IMR-90 (cell line): Measurements from ENCODE around the gene GABRB1. TPM values are rescaled to one million over a fixed set of nuclear protein-coding genes. Genes with fewer than 3 reads are reported as not detected.

Source experiments
- ATAC-seq: fragments of 200-7000 bp; cut with Tn5 transposase; 2 replicates; pipeline ENCODE4 v1.9.1; 2020; ENCODE audit warnings: low read depth, mild to moderate bottlenecking, moderate library complexity
- BruUV-seq: library from RNA; stranded (reverse); fragments of 400-500 nt; replicated peaks from 2 replicates; lab custom pipeline; 2021; lab: Mats Ljungman, UMichigan
- CTCF ChIA-PET: fragments of 300-600 bp; formaldehyde crosslinking; extraction: SDS; loops from one replicate; lab custom pipeline; 2021; ENCODE audit warnings: antibody characterized with exemption; lab: Yijun Ruan, JAX
- POLR2A ChIA-PET: fragments of 300-600 bp; sonication (Branson Sonifier 250); formaldehyde crosslinking; loops from one replicate; lab custom pipeline; 2022; ENCODE audit warnings: antibody characterized with exemption; ENCODE audit not compliant: unreplicated experiment; lab: Charles Lee
- DNase-seq: peaks from one replicate; pipeline ENCODE4 v3.0.0; 2013
- H2AFZ ChIP-seq: replicated peaks from 2 replicates; pipeline ENCODE3; 2013; ENCODE audit warnings: low read length, mild to moderate bottlenecking; ENCODE audit not compliant: poor library complexity
- H2AK5ac ChIP-seq: 2 replicates; pipeline ENCODE4 v1.6.1; 2013; ENCODE audit warnings: low read depth, low read length, inconsistent platforms
- H2AK9ac ChIP-seq: replicated peaks from 2 replicates; pipeline ENCODE3; 2013; ENCODE audit warnings: mild to moderate bottlenecking, low read depth, low read length, moderate library complexity; ENCODE audit not compliant: poor library complexity
- H2BK120ac ChIP-seq: 2 replicates; pipeline ENCODE4 v1.6.1; 2013; ENCODE audit warnings: low read depth, low read length, inconsistent platforms
- H2BK15ac ChIP-seq: 3 replicates; pipeline ENCODE4 v1.6.1; 2013; ENCODE audit warnings: low read depth, low read length, inconsistent platforms
- H2BK20ac ChIP-seq: 2 replicates; pipeline ENCODE4 v1.6.1; 2013; ENCODE audit warnings: low read depth, mild to moderate bottlenecking, inconsistent platforms, low read length, moderate library complexity
- H2BK5ac ChIP-seq: 2 replicates; pipeline ENCODE4 v1.6.1; 2013; ENCODE audit warnings: mild to moderate bottlenecking, low read depth, low read length, inconsistent platforms; ENCODE audit not compliant: poor library complexity, severe bottlenecking
- H3K14ac ChIP-seq: replicated peaks from 2 replicates; pipeline ENCODE4 v1.6.1; 2013; ENCODE audit warnings: low read depth, low read length, inconsistent platforms
- H3K18ac ChIP-seq: 2 replicates; pipeline ENCODE4 v1.6.1; 2013; ENCODE audit warnings: low read depth, low read length, control low read depth
- H3K23ac ChIP-seq: 2 replicates; pipeline ENCODE4 v1.6.1; 2013; ENCODE audit warnings: low read depth, low read length, inconsistent platforms
- H3K27ac ChIP-seq: 2 replicates; pipeline ENCODE4 v1.5.1; 2013; ENCODE audit warnings: mild to moderate bottlenecking, control low read depth, low read length; ENCODE audit not compliant: insufficient read depth
- H3K27me3 ChIP-seq: 2 replicates; pipeline ENCODE4 v1.6.1; 2013; ENCODE audit warnings: low read length; ENCODE audit not compliant: control insufficient read depth, insufficient read depth
- H3K36me3 ChIP-seq: 2 replicates; pipeline ENCODE4 v1.6.1; 2013; ENCODE audit warnings: low read length, mixed read lengths; ENCODE audit not compliant: control insufficient read depth, insufficient read depth
- H3K4ac ChIP-seq: 2 replicates; pipeline ENCODE4 v1.6.1; 2013; ENCODE audit warnings: low read depth, low read length, inconsistent platforms
- H3K4me1 ChIP-seq: 2 replicates; pipeline ENCODE4 v1.6.1; 2013; ENCODE audit warnings: low read length, mixed read lengths; ENCODE audit not compliant: control insufficient read depth, insufficient read depth
- H3K4me2 ChIP-seq: 2 replicates; pipeline ENCODE4 v1.6.1; 2013; ENCODE audit warnings: low read depth, mild to moderate bottlenecking, control low read depth, low read length, moderate library complexity
- H3K4me3 ChIP-seq: 2 replicates; pipeline ENCODE4 v1.5.1; 2013; ENCODE audit warnings: low read depth, mild to moderate bottlenecking, control low read depth, low read length, moderate library complexity; ENCODE audit not compliant: insufficient read depth
- H3K56ac ChIP-seq: 2 replicates; pipeline ENCODE4 v1.6.1; 2013; ENCODE audit warnings: low read length, inconsistent platforms; ENCODE audit not compliant: insufficient read depth; ENCODE audit errors: extremely low read depth
- H3K79me1 ChIP-seq, 2 experiments: 2 replicates each; pipeline ENCODE4 v1.6.1; 2013; ENCODE audit warnings: low read length in 2 of 2, inconsistent platforms in 1 of 2, low read depth in 1 of 2
- H3K9ac ChIP-seq: 2 replicates; pipeline ENCODE4 v1.6.1; 2013; ENCODE audit warnings: low read depth, low read length, control low read depth
- H3K9me1 ChIP-seq: 2 replicates; pipeline ENCODE4 v1.6.1; 2013; ENCODE audit warnings: low read length, inconsistent platforms; ENCODE audit not compliant: insufficient read depth
- H3K9me3 ChIP-seq: 2 replicates; pipeline ENCODE4 v1.6.1; 2013; ENCODE audit warnings: low read length; ENCODE audit not compliant: control insufficient read depth, insufficient read depth
- H4K20me1 ChIP-seq: 2 replicates; pipeline ENCODE4 v1.6.1; 2013; ENCODE audit warnings: low read length, inconsistent platforms; ENCODE audit not compliant: insufficient read depth
- H4K5ac ChIP-seq: 2 replicates; pipeline ENCODE4 v1.6.1; 2013; ENCODE audit warnings: mild to moderate bottlenecking, low read depth, low read length, control low read depth
- H4K8ac ChIP-seq, 2 experiments: 2 replicates each; pipeline ENCODE4 v1.6.1; 2013; ENCODE audit warnings: low read depth in 2 of 2, low read length in 2 of 2, control low read depth in 1 of 2, inconsistent platforms in 1 of 2
- H4K91ac ChIP-seq: 2 replicates; pipeline ENCODE4 v1.6.1; 2013; ENCODE audit warnings: low read depth, low read length, inconsistent platforms; ENCODE audit not compliant: insufficient read depth
- BHLHE40 ChIP-seq: fragments of 150-350 bp; IDR thresholded peaks from 2 replicates; pipeline ENCODE4 v1.6.1; 2016; ENCODE audit warnings: mild to moderate bottlenecking, low read depth, low read length
- CEBPB ChIP-seq: IDR thresholded peaks from 2 replicates; pipeline ENCODE4 v1.6.1; 2012; ENCODE audit warnings: low read depth, low read length, improper control_type of control experiment
- RAD21 ChIP-seq: IDR thresholded peaks from 2 replicates; pipeline ENCODE4 v1.6.1; 2012; ENCODE audit warnings: low read length, improper control_type of control experiment
- SMC3 ChIP-seq: fragments of 150-350 bp; IDR thresholded peaks from 2 replicates; pipeline ENCODE4 v1.6.1; 2016; ENCODE audit warnings: low read depth, mild to moderate bottlenecking, antibody characterized with exemption, low read length, moderate library complexity
- USF2 ChIP-seq: fragments of 150-350 bp; IDR thresholded peaks from 2 replicates; pipeline ENCODE4 v1.6.1; 2017; ENCODE audit warnings: mild to moderate bottlenecking, antibody characterized with exemption, low read length, low read depth
- WGBS, 2 experiments: methylation state at CpG; one replicate each; pipeline versions ENCODE4 v1.1.5 to v1.1.7; 2013; ENCODE audit warnings: missing lambda C conversion rate in 2 of 2; ENCODE audit not compliant: insufficient read length in 1 of 2; ENCODE audit errors: extremely low coverage in 2 of 2; 5-methylcytosine and 5-hydroxymethylcytosine counted together
- dilution Hi-C: fragments of 300-500 bp; cut with HindIII; formaldehyde crosslinking; loops from one replicate; pipeline ENCODE4 v1.14.3; 2018; ENCODE audit warnings: low sequenced_read_pairs; ENCODE audit not compliant: unreplicated experiment
- in situ Hi-C: fragments of 300-500 bp; cut with MboI; formaldehyde crosslinking; loops from 3 replicates; pipeline ENCODE4 v1.14.3; 2019; ENCODE audit warnings: low sequenced_read_pairs, inconsistent platforms, mixed read lengths
- intact Hi-C: fragments of 100-400 bp; cut with micrococcal nuclease; formaldehyde crosslinking; loops from 2 replicates; pipeline ENCODE4 v1.10.0; 2022
- polyA plus RNA-seq, 3 experiments: library from polyadenylated mRNA; depleted of rRNA; stranded (reverse); fragments of >200 nt; gene quantifications; 2 replicates each; pipeline ENCODE4 v1.2.3, GENCODE V29; 2012; ENCODE audit warnings: low replicate concordance in 1 of 3
- total RNA-seq: library from RNA; depleted of rRNA; stranded (reverse); fragments of >200 nt; gene quantifications from 2 replicates; pipeline ENCODE4 v1.2.3, GENCODE V29; 2012
- TF ChIP-seq, protein P1 (sequence below): conservative IDR thresholded peaks from 2 replicates; pipeline ENCODE4 v1.5.1; 2012; ENCODE audit warnings: mild to moderate bottlenecking, low read depth, low read length, improper control_type of control experiment

GABRB1 gene
- total and polyA plus RNA-seq, 2 of the 4 experiments (the other 2 are of a cell fraction): 4.7 to 16.1 TPM

DNA sequence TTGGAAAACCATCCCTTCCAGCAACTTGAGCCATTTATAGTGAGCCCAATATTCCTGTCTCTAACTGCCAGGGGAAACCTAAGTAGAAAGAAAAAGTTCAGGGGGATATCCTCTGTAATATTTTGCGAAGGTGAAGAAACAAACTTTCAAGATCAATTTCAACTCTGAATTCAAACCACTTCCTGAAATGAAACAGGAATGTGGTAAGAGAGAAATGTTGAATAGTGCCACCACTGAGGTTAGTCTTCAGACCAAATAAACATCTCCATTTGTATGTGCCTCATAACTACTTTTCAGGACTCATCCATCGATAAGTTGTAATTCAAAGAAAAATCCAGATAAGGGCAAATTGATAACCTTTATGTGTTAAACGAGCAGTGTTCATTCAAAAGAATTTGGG, 128.7 kb downstream of the GABRB1 start:
- no peaks in the 10 kb centered on the region for H3K9me1 ChIP-seq
- no peak overlapping the region for H2BK5ac ChIP-seq
- H3K27me3 ChIP-seq: no peaks in the 10 kb centered on the region
- H2BK20ac ChIP-seq: no peak overlapping the region
- no peak overlapping the region for H3K9ac ChIP-seq
- CTCF ChIA-PET: no interaction called here
- no TSS peak for BruUV-seq
- H2BK120ac ChIP-seq: no peak overlapping the region
- no peak overlapping the region for H3K4me2 ChIP-seq
- H3K4me3 ChIP-seq: no peak overlapping the region
- dilution Hi-C loops (no loop called here), in situ Hi-C loops (no loop called here), intact Hi-C loops (no loop called here)
- no peaks in the 10 kb centered on the region for H3K9me3 ChIP-seq
- TF ChIP-seq CEBPB: no peak
- no peak for TF ChIP-seq SMC3
- no peak for TF ChIP-seq RAD21
- TF ChIP-seq USF2: no peak
- no peak for TF ChIP-seq BHLHE40
- TF ChIP-seq, protein P1, sequence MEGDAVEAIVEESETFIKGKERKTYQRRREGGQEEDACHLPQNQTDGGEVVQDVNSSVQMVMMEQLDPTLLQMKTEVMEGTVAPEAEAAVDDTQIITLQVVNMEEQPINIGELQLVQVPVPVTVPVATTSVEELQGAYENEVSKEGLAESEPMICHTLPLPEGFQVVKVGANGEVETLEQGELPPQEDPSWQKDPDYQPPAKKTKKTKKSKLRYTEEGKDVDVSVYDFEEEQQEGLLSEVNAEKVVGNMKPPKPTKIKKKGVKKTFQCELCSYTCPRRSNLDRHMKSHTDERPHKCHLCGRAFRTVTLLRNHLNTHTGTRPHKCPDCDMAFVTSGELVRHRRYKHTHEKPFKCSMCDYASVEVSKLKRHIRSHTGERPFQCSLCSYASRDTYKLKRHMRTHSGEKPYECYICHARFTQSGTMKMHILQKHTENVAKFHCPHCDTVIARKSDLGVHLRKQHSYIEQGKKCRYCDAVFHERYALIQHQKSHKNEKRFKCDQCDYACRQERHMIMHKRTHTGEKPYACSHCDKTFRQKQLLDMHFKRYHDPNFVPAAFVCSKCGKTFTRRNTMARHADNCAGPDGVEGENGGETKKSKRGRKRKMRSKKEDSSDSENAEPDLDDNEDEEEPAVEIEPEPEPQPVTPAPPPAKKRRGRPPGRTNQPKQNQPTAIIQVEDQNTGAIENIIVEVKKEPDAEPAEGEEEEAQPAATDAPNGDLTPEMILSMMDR: no peak
- H2BK15ac ChIP-seq: no peak overlapping the region
- no peaks in the 10 kb centered on the region for H3K36me3 ChIP-seq
- no peaks in the 10 kb centered on the region for H3K79me1 ChIP-seq
- H4K91ac ChIP-seq: no peak overlapping the region
- H2AK9ac ChIP-seq: no peak overlapping the region
- POLR2A ChIA-PET: no interaction called here
- no peak overlapping the region for H3K18ac ChIP-seq
- no peaks in the 10 kb centered on the region for H4K20me1 ChIP-seq
- H3K14ac ChIP-seq: no peak overlapping the region
- H4K5ac ChIP-seq: no peak overlapping the region
- ATAC-seq: no peak
- no peak overlapping the region for H2AFZ ChIP-seq
- no peak overlapping the region for H3K56ac ChIP-seq
- no peak overlapping the region for H4K8ac ChIP-seq
- H3K4ac ChIP-seq: no peak overlapping the region
- H2AK5ac ChIP-seq: no peak overlapping the region
- no peaks in the 10 kb centered on the region for H3K4me1 ChIP-seq
- H3K27ac ChIP-seq: no peak overlapping the region
- no peak for DNase-seq
- no CpG with 5 or more reads among the region's 3 CpGs for WGBS, 2 experiments
- H3K23ac ChIP-seq: no peak overlapping the region
